GM18508 (cell line): ENCODE measurements around the gene KIFC1.

Source experiments
- ATAC-seq: cut with Tn5 transposase; IDR thresholded peaks from one replicate; pipeline ENCODE4 v1.9.1; 2021; ENCODE audit warnings: moderate number of reproducible peaks; ENCODE audit not compliant: insufficient read depth, unreplicated experiment

Gene KIFC1

DNA sequence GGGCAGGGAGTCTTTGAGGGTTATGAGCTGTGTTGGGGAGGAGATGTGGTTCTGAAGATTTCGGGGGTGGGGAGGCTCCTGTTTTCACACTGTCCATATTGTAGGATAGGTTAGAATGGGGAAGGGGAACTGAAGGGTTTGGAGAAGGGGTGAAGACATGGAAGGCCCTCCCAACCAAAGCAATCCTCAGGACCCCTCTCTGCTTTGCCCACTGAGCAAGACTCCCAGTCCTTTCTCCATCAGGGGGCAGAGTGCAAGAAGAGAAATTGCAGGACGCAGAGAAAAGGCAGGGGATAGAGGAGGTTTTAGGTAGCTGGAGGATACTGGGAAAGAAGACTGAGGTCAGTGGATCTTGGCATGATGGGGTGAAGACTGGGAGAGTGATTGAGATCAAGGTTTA is 32.2 kb downstream of the KIFC1 start:
- ATAC-seq: no peak

DNA sequence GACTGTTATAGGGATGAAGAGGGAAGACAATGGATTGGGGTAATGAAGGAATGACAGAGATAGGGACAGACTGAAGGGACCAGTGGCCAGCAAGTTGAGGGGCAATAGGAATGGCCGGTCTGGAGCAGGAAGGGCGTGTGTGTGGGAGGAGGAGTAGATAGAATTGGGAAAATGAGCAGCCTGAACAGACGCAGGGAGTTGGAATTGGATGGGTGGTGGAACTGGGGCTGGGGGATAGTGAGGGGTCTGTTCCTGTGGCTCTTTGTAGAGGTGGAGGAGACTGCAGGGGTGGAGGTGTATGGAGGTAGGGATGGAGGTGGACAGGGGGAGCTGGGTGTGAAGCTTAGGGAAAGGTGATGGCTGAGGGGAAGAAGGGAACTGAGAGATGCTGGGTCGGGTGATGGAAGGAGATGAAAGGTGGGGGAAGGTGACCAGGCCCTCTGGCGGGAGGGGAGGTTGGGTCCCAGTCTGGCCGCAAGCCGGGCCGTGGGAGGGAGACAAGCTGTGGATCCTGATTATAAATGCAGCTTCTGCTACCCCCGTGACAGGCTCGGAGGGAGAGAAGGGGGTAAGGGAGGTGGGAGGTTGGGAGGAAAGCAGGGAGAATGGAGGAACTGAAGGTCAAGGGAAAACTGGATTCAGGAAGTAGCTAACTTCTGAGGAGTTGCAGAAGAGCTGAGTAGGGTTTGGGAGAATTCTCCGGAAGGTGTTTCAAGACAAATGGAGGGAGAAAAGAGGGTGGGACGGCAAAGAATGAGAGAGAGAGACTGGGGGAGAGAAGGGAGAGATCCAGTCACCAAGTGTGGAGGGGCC is 33.4 kb downstream of the KIFC1 start:
- ATAC-seq: no peak

DNA sequence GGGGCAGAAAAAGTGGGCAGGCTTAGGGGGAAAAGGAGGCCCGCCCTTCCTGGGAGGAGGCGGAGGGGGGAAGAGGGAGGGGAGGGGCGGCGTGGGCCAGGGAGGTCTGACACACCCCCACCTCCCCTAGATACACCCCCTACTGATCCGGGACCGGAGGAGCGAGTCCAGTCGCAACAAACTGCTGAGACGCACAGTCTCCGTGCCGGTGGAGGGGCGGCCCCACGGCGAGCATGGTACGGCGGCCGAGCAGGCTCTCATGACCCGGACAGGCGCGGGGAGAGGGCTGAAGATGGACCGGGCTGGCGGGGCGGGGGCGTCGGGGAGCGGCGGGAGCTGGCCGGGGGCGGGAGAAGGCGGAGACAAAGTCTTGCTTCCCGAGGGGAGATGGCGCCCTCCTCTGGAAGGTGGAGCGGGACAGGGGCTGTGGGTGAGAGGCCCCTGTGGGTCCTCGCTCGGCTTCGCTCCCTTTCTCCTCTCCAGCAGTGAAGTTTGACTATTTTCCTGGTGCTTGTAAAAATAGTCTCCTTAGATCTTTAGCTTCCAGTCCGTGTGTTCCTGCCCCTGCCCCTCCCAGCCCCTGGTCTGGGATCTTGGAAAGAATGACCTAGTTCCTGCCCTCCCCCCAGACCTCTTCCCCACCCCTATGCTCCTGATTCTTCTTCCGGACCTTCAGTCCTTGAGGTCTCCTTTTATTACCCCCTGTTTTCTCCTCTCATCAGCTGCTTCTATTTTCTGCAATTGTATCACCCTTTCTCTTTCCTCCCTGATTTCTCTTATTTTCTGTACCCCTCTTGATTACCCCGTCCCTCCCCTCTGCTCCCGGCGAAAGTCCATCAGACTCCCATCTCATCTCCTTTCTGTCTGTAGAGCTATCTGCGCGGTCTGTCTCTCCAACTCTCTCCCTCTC is 34.3 kb downstream of the KIFC1 start:
- ATAC-seq: no peak

DNA sequence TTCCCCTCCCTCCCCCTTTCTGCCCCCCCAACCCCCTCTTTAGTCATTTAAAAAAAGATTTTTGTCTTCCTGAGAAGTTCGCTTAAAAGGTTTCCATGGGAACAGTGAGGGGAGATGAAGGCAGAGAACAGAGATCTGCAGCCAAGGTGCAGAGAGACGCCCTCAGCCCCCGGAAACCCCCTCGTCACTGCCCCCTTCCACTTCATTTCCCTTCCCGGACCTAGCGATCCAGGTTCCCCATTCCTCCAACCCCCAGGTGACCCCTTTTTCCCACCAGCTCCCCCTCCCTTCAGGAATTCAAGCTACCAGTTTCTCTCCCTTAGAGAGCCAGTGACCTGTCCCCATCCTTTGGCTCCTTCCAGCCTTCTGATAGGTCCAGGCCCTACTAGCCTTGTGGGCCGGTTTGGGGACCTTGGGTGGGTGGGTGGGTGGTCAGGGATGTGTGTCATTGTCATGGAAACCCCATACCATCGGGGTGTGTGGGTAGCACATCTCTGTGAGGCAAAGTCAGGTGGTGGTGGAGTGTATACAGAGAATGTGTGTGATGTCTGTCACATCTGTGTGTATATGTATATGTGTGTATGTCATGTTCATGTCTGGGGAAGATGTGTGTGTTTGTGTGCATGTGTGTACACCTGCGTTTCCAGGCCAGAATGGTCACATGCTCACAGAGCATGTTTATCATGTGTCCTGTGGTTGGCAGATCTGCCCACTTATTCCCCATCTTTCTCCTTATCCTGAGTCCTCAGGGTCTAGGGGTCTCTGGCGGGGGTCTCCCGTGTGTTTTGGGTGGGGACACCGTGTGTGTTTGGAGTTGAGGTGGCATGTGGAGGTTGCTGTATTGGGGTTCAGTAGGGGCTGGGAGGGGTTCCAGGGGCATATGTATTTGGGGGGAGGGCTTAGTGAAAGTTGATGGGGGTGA is 35.2 kb downstream of the KIFC1 start:
- ATAC-seq: no peak

DNA sequence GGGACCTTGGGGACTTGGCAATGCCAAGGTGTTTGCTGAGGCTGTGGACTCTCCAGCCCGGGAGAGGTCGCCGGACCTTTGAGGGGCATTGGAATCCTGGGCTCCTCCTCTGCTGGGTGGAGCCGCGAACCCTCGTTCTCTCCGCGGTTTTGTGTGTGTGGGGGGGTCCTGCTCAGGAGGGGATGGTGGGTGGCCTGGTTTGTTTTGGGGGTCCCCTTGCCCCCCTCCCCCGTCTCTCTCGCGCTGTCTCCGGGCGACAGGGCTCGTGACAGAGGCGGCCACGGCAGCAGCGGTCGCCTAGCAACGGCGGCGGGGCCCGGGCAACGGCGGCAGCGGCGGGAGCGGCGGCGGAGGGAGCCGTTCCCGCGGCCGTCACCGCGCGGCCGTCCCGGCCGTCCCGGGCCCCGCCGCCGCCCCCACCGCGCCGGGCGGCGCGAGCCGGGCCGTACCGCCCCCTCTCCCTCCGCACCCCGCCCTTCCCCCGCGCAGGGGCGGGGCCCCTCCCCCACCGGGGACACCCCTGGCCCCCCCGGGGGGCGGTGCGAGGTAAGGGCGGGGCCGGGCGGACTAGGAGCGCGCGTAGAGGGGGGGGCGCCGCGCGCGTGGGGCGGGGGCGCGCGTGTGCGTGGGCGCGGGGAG is 36.1 kb downstream of the KIFC1 start:
- no peak for ATAC-seq

DNA sequence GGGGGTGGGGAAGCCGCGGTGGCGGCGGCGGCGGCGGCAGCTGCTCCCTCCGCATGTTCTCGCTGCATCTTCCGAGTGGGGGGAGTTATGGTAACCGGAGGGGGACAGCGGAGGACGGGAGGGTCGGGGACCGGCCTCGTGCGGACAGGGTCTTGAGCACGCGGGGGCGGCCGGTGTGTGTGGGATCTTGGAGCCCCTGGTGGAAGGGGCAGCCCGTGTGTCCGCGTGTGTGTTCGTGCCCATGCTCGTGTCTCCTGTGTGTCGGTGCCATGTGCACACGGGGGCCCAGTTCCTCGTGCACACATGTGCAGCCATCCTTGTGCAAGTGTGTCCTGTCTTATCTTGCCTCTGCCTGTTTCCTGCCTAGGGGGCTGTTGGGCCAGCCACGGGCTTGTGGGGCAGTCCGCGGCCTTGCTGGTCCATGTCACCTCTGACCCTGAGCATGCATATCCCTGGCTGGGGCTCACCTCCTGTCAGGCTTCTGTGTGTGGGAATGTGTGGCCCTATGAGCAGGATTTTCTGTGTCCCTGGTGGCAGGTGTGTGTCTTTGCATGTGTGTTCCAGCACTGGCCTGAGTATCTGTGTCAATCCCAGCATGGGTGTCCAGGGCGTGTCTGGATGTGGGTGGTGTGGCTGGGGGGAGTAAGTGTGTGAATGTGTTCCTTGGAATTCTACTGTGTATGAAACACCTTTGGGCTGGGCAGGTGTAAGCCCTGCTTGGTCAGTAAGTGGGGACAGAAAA is 36.8 kb downstream of the KIFC1 start:
- ATAC-seq: no peak

DNA sequence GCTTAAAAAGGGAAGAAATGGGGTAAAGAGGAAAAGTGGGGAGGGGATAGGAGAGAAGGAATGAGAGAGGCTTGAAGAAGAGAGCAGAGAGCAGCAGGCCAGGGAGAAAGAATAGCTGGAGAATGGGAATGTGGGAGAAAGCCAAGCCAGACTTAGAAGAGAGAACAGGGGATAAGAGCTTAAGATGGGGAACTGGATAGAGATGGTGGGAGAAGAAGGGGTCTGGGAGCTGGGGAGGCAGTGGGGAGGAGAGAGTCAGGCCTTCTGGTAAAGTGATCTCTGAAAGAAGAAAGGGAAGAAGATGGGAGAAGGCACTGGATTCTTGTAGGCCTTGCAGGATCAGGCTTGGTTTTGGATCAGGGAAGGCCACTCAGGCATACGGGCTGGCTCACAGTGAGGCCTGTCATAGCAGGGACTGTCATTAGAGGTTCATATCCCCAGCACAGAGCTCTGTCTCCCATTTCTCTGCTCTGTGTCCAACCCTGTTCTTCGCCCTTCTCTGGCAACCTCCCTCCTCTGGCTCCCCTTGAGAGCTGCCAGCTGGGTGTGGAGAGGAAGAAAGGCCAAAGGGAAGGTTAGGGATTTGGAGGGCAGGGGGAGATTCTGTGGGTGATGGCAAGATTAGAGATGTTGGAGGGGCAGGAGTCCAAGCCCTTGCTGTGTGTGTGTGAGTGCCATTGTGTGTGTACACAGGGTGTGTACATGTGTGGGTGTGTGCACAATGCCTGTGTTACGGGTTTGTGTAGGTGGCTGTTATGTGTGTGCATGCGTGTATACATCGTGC is 37.5 kb downstream of the KIFC1 start:
- no peak for ATAC-seq

DNA sequence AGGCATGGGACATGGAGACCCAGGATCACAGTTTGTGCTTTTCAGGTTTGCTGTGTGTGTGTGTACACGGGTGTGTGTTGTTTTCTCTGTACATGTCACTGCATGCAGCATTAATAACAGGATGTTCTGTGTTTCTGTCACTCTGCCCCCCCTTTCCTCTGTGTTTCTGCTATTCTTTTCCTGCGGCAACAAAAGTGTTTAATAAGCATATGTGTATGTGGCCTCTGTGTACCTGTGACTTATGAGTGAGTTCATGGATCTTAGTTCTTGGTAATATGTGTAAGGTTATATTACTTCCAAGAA is 38.1 kb downstream of the KIFC1 start:
- no peak for ATAC-seq

DNA sequence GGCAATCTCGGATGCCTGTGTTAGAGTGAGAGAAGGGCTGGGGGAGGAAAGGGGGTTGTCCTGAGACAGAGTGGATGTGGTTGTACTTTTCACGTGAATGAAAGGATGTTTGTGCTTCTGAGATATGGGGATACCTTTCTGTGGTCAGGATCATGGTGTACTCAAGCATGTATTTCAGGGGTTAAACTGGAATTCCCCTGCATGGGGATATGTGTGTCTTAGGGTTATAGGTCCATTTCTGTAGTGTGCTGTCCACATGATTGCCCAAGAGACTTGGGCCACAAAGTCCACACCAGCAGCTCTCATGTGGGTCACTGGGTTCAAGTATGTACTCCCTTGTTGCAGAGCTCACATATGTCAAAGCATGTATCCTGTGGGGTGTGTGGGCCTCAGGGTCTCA is 38.7 kb downstream of the KIFC1 start:
- ATAC-seq: no peak

DNA sequence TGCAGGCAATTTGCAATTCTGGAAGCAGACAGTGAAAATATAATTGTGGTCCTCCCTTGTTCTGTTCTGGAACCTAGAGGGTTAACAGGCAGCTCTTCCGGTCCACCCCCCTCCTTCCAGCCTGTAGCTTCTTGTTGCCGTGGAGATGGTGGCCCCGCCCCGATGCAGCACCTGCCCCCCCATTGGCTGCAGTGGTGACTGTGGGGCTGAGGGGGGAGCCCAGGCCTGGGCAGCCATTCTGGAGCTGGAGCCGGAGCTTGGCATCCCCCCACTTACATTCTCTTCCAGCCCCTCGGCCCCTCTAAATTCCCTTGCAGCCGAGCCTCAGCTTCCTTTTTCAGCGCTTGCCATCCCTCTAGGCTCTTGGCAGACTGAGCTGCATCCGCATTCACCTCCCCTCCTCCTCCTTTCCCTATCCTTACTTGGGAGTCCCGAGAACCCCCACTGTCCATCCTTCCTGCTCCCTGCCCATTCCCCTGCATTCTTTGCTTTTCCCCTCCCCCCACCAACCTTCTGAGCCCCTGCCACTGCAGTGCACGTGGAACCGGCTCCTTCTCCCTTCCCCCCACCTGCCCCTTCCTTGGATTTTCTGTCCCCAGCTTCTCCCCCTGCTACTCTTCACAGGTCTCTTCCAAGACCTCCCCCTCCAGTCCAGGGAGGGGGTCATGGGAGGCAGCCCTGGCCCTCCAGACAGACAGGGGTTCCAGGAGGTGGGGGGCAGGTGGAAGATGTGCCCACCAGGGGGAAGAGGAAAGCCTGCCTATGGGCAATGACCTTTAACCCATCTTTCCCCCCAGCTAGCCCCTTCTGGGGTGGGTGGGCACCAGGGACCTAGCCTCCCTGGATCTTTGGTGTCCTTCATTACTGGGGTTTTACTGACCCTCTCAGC is 39.6 kb downstream of the KIFC1 start:
- ATAC-seq: no peak

DNA sequence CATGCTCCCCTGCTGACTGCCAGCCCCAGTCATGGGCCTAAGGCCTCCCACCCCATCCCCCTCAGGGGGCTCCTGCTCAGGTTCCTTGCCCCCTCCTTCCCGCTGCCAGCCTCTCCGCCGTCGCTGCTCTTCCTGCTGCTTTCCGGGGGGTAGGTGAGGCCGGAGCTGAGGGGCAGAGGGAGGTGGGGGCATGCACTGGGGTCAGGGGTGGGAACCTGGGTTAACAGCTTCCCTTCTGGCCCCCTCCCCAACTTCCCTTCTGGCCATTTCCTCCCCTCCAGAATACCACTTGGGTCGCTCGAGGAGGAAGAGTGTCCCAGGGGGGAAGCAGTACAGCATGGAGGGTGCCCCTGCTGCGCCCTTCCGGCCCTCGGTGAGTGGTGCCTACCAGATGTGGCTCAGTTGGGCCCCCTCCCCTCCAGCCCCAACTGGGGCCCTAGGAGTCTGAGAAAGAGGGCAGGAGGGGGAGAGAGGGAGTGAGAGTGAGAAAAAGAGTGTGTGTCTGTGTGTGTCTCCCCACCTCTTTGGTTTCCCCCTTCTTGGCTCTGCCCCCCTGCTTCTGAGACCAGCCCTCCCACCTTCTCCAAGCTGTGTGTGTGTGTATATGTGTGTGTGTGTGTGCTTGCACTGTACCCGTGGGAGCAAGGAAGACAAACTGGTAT is 40.4 kb downstream of the KIFC1 start:
- no peak for ATAC-seq

DNA sequence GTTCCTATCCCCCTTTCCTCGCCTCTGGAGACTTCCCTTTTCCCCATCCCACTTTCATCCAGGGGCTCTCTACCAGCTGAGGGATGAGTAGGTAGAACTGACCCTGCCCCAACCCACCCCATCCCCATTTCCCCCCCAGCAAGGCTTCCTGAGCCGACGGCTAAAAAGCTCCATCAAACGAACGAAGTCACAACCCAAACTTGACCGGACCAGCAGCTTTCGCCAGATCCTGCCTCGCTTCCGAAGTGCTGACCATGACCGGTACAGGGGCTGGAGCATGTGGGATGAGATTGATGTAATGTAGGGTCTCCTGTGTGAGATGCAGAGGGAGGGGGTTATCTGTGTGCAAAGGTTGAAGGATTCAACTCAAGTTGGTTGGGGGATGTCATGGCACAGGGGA is 40.9 kb downstream of the KIFC1 start:
- no peak for ATAC-seq

DNA sequence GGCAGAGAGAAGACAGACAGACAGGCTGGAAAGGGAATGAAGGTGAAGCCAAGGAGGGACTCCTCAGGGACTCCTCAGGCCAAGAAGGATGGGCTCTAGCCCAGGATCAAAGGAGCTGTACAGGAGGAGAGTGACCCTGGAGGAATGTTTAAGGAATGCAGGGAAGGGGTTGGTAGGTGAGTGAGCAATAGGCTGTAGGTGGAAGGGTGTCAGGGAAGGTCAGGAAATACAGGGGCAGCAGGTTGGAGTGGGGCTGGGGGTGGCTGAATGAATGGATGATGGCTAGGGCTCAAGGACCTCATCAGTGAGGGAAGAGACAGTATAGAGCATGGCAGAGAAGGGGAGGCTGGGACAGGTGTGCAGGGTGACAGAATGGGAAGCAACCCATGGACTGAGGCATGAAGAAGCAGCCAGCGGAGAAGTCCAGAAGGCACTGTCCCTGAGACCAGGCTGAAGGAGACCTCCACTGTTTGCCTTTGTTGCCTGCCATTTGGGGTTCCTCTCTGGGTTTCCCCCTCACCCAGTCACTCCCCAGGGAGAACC is 41.4 kb downstream of the KIFC1 start:
- ATAC-seq: no peak

DNA sequence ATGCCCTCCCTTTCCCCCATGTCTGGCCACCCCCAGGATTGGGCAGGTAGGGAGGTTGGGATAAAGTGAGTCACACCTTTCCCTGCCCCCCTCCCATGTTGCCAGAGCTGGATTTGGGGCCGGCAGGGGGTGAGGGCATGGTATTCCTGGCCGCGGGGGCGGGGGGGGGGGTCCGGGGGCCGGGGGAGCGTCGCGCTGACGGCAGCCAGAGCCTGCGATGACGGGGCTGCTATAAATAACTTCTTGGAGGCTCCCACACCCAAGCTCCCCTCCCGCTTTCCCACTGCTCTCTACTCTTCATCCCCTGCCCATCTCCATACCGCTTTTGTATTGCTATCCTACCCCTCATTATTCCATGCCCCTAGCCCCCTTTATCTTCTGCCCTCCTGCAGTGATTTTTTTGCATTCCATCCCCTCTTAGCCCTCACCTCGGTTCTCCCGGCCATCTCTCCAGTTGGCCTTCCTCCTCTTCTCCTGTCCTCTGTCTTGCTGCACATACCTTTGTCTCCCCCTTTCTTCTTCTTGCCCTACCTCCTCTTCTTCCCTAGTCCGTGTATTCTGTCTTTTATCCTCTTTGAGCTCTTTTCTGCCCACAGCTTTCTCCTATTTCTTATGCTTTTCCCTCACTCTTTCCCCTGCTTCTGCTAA is 42.0 kb downstream of the KIFC1 start:
- no peak for ATAC-seq

DNA sequence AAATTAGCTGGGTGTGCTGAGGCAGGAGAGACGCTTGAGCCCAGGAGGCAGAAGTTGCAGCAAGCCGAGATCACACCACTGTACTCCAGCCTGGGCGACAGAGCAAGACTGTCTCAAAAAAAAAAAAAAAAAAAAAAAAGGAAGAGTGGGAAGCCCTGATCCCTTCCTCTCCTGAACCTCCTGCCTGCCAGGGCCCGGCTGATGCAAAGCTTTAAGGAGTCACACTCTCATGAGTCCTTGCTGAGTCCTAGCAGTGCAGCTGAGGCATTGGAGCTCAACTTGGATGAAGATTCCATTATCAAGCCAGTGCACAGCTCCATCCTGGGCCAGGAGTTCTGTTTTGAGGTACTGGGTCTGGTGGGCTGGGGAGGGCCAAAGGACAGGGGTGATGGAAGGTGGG is 43.3 kb downstream of the KIFC1 start:
- ATAC-seq: no peak

DNA sequence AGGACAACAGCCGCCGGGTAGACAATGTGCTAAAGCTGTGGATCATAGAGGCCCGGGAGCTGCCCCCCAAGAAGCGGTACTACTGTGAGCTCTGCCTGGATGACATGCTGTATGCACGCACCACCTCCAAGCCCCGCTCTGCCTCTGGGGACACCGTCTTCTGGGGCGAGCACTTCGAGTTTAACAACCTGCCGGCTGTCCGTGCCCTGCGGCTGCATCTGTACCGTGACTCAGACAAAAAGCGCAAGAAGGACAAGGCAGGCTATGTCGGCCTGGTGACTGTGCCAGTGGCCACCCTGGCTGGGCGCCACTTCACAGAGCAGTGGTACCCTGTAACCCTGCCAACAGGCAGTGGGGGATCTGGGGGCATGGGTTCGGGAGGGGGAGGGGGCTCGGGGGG is 46.0 kb downstream of the KIFC1 start:
- ATAC-seq: no peak
